Esophagus squamous epithelium (tissue), 4 donors: ENCODE results near the gene C3AR1.

Source experiments
- POLR2A ChIP-seq, 4 donors: fragments of 450-650 bp; IDR thresholded peaks; one replicate each; pipeline ENCODE4 v1.6.1; 2017; ENCODE audit warnings: antibody characterized with exemption in 4 of 4, mild to moderate bottlenecking in 4 of 4, moderate library complexity in 3 of 4
- TF ChIP-seq, protein P1 (sequence below), 6 experiments: fragments of 450-650 bp in 4 of 6; fragments of 200-600 bp in 2 of 6; sonication (generic) in 2 of 6; IDR thresholded peaks; one replicate each; pipeline ENCODE4 v1.5.1; 2016 to 2019; ENCODE audit warnings: antibody characterized with exemption in 6 of 6, mild to moderate bottlenecking in 4 of 6, moderate library complexity in 4 of 6

DNA sequence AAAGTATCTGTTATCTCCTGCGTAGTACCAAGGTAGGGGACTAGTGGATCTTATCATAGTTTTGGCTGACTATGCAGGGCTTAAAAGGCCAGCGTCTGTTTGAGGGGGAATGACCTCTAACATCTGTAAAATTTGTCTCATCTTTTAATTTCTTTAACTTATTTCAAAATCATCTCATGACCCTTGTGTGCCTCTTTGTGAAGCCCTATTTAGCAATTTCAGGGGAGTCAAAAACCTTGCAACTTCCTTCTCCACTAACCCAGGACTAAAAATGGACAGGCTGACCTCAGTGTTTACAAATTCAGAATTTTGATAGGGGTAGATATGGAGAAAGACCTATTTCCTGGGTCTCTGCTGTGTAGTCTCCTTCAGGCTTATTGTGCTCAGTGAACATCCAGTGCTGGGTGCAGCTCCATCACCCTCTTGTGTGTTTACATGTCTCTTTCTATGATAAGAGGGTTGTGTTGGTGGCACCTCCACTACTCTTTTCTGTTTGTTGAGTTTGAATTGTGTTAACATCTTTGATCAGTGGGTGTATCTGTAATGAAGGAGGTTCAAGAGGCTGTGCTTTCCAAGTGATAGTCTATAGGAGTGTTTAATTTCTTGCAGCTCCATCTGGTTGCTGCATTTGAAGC is 30.2 kb upstream of the C3AR1 start:
- TF ChIP-seq, protein P1, sequence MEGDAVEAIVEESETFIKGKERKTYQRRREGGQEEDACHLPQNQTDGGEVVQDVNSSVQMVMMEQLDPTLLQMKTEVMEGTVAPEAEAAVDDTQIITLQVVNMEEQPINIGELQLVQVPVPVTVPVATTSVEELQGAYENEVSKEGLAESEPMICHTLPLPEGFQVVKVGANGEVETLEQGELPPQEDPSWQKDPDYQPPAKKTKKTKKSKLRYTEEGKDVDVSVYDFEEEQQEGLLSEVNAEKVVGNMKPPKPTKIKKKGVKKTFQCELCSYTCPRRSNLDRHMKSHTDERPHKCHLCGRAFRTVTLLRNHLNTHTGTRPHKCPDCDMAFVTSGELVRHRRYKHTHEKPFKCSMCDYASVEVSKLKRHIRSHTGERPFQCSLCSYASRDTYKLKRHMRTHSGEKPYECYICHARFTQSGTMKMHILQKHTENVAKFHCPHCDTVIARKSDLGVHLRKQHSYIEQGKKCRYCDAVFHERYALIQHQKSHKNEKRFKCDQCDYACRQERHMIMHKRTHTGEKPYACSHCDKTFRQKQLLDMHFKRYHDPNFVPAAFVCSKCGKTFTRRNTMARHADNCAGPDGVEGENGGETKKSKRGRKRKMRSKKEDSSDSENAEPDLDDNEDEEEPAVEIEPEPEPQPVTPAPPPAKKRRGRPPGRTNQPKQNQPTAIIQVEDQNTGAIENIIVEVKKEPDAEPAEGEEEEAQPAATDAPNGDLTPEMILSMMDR (IDR thresholded peaks at IDR 0.05) = no peak
- no peak for TF ChIP-seq POLR2A (IDR thresholded peaks at IDR 0.05)
